Left lobe of liver (tissue), 2 donors: Measurements from ENCODE around the gene LSM4. TPM values are rescaled to one million over a fixed set of nuclear protein-coding genes. Genes with fewer than 3 reads are reported as not detected.

ENCODE experiments used
- ATAC-seq: fragments of 200-7000 bp; cut with Tn5 transposase; one replicate; pipeline ENCODE4 v1.9.1; 2020; ENCODE audit warnings: mild to moderate bottlenecking, moderate library complexity
- DNase-seq: peaks from one replicate; pipeline ENCODE4 v3.0.0-alpha.2; 2020; ENCODE audit warnings: low spot score
- total RNA-seq: library from RNA; stranded (reverse); gene quantifications from one replicate; pipeline ENCODE4 v1.2.1, GENCODE V29; 2021
- donor health status: DM: no; HTN: no; CAD: no; lungs with moderate emphysema.
- donor health status: DM: no; HTN: yes; CAD: no.

LSM4 gene
- total RNA-seq, 1 donor from 2014 or later: 53.3 TPM

DNA sequence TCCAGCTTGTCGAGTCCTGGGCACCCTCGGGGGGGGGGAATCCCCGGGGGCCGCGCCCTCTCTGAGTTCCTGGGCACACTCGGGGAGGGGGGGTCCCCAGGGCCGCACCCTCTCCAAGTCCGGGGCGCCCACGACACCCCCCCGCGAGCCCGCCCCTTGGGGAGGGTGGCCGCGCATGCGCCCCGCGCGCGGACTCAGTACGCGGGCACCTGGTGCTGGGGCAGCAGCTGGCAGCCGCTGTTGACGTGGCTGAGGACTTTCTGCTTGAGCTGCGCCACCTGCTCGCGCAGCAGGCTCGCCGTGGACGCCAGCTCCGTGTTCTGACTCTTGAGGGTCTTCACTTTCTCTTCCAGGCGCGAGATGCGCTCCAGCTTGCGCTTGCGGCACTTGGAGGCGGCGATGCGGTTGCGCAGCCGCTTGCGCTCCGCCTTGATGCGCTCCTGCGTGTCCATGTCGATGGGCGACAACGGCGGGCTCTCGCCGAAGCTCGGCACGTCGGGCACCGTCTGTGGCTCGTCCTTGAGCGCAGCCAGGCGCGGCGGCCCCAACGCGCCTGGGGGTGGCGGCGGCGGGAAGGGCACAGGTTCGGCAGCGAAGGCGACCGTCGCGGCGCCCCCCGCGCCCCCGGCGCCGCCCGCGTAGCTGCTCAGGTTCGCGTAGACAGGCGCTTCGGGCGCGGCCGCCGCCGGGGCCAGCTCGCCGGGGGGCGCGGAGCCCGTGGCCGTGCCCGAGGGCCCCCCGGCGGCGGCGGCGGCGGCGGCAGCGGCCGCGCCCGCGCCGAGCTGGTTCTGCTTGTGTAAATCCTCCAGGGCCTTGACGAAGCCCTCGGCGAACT is 42.4 kb downstream of the LSM4 start:
- peak; percentile 55 for ATAC-seq
- DNase-seq: peak; percentile 87

DNA sequence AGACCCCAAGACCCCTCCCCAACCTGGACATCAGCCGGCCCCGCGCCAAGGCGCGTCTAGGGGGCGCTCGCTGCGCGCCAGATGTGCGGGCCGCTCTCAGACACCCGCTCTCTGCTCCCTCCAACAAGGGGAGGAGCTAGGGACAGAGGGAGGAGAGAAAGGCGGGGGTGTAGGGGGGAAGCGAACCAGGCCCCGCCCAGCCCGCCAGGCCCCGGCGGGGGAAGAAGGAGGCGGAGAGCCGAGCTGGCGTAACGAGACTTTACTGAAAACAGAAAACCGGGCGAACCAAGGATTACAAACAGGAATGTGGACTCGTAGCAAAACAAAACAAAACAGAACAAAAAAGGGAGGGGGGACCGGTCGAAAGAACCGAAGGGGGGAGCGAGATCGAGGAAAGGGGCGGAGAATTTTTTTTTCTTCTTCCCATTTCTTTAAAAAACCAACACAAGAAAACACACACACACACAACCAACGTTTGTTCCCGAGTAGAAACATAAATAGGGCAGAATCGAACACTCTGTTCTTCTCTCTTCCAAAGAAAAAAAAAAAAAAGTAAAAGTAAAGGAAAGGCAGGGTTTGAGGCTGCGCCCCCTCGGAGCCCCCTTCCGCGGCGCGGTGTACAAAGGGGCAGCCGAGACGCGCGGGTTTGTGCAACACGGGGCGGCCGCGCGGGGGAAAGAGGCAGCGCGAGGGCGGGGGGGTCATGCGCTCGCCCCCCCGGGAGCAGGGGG is 43.2 kb downstream of the LSM4 start:
- ATAC-seq: peak; percentile 67
- DNase-seq: peak; percentile 93

DNA sequence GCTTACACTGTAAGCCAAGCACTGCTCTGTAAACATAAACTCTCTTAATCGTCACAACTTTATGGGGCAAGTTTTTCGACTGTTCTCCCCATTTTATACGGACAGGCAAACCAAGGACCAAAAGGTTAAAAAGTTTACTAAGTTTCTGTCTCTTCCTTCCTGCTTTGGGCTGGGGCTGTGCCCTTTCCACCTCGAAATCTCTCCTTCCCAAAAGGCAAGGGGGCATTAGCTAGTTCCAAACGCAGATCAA is 43.7 kb downstream of the LSM4 start:
- ATAC-seq (no peak), DNase-seq (no peak)

DNA sequence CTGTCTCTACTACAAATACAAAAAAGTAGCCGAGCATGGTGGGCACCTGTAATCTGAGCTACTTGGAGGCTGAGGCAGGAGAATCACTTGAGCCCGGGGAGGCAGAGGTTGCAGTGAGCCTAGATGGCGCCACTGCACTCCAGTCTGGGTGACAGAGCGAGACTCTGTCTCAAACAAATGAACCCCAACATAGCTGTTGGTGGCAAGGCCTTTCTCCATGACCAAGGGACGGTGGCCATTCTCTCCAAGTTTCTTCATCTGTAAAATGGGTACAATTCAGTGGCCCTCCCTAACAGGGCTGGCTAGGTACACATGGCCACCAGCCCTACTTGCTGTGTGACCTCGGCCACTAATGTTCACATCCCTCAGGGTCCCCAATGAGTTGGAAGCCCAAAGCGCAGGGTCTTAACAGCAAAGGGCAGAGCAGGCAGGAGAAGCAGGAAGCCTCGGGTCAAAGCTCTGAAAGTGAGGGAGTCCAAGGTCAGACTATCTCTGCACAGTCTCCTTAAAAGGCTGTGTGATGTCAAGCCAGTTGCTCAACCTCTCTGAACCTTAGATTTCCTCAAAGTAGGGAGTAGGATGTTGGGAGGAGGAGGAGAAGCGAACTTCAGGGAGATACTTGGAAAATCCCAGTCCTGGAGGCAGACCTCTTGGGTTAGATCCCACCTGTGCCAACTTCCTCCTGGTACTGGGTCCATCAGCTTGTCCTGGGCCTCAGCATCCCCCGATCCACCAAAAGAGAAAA is 44.2 kb downstream of the LSM4 start:
- ATAC-seq (no peak), DNase-seq (no peak)

DNA sequence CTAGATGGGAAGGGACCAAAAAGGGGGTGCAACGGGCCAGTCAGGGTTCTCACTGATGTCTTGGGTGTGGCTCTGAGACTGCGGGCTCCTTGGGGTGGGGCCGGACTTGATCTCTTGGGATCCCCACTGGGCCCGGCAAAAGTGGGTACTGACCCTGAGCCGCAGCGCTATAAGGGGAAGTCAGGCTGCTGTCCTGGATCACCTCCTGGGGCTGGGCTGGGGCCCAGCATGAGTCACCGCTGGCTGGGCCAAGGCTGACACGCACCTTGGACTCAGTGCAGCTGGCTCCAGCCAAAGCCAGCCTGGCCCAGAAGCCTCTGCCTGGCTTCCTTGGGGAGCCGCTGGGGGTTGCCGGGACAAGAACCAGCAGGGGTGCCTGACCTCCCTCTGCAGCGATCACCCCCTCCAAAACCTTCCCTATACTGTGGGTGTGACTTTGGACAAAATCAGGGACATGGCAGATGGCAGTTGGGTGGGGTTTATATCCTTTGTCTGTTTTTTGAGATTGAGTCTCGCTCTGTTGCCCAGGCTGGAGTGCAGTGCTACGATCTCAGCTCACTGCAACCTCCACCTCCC is 48.0 kb downstream of the LSM4 start:
- ATAC-seq (peak; percentile 82), DNase-seq (peak; percentile 94)

DNA sequence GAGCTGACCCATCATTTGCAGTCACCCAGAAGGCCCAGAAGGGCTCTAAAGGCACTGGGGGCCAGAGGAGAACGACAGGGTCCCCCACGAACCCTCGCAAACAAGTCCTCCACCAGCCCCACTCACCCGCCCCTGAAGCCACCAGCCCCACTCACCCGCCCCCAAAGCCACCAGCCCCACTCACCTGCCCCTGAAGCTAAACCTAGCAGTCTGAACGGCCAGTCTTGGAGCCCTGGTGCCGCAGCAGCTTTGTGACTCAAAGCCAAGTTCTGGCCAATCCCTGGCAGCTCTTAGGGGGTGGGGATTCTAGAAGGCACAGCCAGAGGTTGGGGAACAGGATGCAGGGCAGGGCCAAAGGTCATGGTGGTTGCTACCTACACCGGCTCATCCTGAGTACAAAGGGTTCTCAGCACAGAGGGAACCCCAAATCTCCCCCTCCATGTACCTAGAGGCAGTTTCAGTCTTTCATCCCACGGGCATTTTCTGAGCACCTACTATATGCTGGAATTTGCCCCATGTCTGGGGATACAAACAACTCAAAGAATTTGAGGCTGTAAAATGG is 48.6 kb downstream of the LSM4 start, which contains the start of gene IQCN:
TSS of gene IQCN (minus strand) at position 234 of the 562 bp plus-strand sequence. CDS start 4,974 bp downstream, outside the sequence.
- ATAC-seq (peak; percentile 78), DNase-seq (peak; percentile 91)

DNA sequence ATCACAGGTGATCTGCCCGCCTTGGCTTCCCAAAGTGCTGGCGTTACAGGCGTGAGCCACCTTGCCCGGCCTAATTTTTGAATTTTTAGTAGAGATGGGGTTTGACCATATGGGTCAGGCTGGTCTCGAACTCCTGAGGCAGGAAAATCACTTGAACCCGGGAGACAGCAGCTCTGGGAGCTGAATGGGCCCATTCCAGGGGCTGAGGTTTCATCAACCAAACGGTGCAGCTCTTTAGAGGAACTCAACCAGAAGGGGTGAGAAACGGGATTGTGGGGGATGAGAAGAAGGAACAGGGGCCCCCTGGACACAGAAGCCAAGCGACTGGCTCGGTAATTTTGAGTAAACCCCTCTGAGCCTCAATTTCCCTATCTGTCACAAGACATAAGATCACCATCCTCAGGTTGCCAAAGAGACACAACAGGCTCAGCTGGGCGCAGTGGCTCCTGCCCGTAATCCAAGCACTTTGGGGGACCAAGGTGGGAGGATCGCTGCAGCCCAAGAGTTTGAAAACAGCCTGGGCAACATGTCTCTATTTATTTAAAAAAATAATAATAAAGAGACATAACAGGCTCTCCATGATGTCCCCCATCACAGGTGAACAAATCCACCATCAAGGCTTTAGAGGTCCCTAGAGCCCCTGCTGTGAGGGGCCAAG is 49.2 kb downstream of the LSM4 start:
- DNase-seq (no peak), ATAC-seq (no peak)

DNA sequence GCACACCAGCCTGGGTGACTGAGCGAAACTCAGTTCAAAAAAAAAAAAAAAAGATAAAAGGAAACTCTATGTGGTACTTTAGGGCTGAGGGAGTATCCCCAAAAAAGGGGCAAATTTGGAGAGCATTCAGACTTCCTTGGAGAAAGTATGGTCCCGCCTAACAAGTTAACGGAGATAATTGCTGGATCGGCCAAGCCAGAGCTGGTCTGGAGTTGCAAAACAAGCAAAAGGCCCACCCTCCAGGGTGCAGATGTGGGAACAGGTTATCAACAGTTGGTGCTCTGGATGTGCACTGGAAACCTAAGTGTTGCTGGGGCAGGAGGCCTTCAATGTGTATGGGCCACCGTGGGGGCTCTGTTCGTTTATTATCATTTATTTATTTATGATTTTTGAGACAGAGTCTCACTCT is 51.4 kb downstream of the LSM4 start:
- ATAC-seq: no peak
- no peak for DNase-seq

DNA sequence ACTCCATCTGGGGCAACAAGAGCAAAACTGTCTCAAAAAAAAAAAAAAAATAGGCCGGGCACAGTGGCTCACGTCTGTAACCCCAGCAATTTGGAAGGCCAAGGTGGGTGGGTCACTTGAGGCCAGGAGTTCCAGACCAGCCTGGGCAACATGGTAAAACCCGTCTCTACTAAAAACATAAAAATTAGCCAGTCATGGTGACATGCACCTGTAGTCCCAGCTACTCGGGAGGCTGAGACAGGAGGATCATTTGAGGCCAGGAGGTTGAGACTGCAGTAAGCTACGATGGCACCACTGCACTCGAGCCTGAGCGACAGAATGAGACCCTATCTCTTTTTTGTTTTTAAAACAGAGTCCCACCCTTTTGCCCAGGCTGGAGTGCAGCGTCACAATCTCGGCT is 52.5 kb downstream of the LSM4 start:
- no peak for DNase-seq
- ATAC-seq: no peak

DNA sequence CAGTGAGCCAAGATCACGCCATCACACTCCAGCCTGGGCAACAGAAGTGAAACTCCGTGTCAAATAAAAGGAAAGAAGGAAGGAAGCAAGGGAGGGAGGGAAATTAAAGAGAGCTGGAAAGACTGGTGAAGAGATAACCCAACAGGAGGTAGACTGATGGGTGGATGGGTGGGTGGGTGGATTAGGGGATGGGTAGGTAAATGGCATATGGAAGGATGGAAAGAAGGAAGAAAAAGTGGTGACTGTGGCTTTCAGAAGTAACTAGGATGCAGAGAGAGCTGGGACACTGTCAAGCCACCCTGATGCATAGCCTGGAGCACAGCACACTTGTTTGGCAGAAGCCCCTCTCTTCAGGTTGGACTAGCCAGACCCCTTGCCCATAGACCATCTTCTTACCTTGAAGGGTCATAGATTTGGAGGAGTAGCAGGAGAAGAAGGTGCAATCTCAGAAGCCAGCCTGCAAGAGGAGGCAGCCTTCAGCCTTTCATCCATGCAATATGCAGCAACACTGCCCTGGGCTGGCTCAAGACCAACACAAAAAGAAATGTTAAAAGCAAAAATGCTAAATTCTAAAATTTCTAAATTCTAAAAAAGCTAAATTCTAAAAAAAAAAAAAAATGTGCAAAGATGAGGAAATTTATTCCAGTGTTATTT is 53.7 kb downstream of the LSM4 start:
- no peak for ATAC-seq

DNA sequence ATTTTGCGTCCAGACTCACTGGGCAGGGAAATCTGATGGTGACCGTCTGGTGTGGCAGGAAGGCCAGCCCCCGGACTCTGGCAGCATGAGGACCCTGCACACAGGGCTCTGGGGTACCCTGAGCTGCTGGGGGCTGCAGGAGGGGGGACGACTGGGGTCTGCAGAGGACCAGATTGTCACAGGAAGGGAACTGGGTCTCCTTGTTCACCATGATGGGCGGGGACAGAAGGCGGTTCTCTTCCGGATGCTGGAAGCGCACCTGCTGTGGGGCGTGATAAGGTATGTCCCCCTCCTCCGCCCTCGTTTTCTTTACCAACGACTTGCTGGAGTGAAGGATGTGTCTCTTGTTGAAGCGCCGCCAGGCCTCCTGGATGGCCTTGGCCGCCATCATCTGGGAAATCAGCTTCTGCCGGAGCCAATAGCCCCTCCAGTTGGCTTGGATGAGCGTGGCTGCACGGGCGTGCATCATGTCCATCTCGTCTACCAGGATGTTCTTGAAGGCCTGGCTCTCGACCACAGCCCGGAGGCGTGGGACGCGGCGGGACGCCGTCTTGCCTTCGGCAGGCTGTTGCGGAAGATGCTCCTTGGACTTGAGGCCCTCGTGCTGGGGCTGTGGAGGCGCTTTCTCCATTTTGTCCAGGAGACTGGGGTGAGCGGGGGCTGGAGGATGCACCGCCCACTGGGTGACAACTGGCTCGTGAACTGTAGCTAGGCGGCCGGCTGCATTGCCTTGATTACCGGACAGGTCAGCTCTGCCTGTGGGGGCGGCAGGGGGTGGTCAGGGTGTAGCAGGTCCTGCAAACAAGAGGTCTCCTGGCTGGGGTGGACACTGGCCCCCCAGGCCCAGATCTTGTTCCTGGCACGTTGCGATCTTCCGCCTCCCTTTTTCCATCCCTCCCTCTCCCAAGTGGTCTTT is 55.8 kb downstream of the LSM4 start:
- ATAC-seq (no peak), DNase-seq (no peak)

More for the DNA sequence above, 53.7 kb downstream of the LSM4 start:
- DNase-seq: no peak

DNA sequence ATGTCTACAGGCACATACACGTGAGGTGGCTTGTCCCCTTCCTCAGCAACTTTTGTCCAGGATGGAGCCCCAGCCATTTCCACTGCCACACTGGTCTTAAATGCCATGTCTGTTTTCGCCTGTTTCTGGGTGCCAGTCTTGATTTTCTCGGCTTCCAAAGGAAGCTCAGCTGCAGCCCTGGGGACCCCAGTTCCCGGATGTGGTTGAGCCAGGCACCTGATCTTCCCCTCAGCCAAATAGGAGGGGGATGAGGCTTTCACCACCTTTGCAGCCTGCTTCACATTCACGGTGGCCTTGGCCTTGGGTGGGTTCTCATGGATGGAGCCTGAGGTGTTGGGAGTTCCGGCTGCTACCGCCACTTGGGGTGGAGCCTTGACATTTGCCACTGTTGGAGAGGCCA is 57.3 kb downstream of the LSM4 start:
- no peak for DNase-seq
- no peak for ATAC-seq

DNA sequence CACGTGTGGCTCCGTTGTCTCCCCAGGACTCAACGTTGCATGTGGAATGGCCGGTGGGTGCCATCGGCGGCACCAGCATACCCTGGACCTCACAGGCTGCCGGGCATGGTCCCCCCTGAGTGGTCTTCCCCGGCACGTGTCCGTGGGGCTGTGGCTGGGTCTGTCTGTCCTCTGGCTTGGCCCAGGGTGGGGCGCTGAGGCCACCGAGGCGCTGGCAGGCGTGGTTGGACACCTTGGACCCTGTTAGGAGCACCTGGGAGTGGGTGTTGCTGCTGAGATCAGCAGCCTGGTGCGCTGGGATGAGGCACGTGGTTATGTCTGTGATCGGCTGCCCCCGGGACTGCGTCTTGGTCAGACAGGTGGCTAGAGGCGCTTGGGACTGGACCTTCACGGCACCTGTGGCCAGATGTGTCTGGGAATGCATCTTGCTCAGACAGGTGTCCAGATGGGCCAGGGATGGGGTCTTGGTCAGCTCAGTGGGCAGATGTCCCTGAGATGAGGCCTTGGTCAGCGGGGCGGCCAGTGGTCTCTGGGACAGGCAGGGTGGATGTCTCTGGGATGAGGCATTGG is 57.8 kb downstream of the LSM4 start:
- no peak for DNase-seq
- no peak for ATAC-seq

DNA sequence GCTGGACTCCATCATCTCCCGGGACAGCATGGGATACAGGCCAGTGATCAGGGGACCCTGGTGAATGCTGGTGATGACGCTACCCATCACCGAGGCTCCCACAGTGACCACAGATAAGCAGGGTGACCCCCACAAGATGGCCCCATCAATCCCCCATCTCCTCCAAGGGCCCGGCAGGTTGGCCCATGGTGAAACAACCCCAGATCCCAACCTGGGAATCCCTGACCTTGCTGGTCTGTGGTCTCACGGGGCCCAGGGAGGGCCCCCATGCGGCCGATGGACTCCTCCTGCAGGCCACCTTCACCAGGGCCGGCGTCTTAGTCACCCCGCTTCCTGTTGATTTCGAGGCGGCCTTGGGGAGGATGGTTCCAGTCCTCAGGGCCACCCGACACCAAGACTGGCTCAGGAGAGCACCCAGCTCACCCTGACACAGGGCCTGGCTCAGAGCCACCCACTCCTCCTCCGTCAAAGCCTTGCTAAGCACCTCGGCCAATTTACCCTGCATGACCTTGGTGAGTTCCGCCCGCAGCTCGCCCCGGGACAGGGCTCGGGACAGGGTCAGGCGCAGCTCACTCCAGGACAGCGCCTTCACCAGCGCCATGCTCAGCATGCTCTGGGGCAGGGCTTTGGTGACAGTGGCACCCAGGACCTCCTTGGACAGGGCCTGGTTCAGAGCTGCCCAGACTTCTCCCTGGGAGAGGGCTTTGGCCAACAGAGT is 58.6 kb downstream of the LSM4 start:
- ATAC-seq (no peak), DNase-seq (no peak)

DNA sequence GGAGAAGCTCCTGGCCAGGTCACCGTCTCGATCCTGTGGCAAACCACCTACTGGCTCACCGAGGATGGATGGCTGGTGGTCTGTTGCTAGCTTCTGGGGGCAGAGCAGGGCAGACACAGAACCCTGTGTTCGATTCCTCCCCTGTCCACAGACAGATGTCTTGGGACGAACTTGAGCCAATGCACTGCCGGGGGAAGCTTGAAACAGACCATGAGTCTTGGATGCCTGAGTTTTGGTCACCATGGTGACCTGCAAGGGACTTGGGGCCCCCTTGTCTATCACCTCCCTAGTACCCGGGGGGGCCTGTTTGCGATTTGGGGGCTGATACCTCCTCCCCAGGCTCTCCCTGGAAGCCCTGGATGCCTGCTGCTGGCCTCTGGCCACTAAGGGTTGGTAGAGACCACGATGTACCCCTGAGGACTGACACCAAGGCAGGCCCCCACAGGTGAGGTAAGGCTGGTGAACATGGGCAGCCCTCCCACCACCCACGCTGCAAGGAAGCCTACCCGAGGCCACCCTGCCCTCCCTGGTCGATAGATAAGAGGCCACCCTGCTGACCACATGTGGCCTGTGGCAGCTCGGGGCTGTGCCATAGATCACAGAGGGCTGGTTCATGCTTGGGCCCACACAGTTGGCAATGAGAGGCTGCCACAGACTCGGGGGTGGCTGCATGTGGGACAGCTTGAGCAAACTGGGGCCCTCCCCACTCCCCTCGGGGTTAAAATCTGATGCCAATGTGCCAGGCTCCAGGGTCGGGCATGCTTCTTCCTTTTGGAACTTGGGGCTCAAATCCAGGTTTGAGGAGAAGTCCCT is 59.3 kb downstream of the LSM4 start:
- DNase-seq (no peak), ATAC-seq (no peak)

DNA sequence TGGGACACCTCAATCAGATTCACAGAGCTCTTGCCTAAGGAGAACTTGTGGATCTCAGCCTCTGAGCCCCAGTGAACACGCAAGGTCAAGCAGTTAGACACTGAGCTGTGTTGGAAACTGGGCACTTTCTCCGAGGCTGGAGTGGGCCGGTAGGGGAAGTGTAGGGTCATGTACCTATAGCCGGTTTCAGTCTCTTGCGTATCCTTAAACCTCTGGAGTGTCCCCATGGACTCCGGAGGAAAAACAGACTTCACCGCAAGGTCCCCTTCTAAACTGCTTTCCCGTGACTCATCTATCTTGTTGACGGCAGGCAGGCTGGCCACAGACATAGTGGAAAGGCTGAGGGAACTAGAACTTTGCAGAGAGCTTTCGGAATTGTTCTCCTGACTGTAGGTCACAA is 60.0 kb downstream of the LSM4 start:
- DNase-seq (no peak), ATAC-seq (no peak)

DNA sequence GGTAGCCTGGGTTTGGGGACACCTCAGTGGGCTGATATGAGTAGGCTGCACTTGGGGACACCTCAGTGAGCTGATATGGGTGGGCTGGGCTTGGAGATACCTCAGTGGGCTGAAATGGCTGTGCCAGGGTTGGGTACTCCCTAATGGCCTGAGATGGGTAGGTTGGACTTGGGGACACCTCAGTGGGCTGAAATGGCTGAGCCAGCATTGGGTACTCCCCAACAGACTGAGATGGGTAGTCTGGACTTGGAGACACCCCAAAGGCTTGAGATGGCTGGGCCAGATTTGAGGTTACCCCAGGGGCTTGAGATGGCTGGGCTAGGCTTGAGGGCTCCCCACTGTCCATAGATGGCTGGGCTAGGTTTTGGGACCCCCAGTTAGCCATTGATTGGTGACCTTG is 60.7 kb downstream of the LSM4 start:
- no peak for DNase-seq
- ATAC-seq: no peak
